ENCODE measurements around the gene RNASEL.

The RNASEL gene

GRCh38 chr1:182616130-182617013 lies 27.3 kb upstream of the RNASEL start:
- H3K4me3 Mint-ChIP-seq, result peak overlapping the region; percentile 60
- peak overlapping the region; percentile 94 for H3K27ac Mint-ChIP-seq (ENCODE audit: low read depth)
- peaks cover 9% of the 10 kb centered on the region for H3K36me3 Mint-ChIP-seq (ENCODE audit: insufficient read depth)
- ATAC-seq (replicated peaks; ENCODE audit: extremely low read depth, poor library complexity, severe bottlenecking) (peak; percentile 92), DNase-seq (ENCODE audit: low spot score in 2 of 2) (peak; percentile 79 to 92)
- H3K9me3 Mint-ChIP-seq, result peaks cover 10% of the 10 kb centered on the region
- H3K27me3 Mint-ChIP-seq, result peaks cover 67% of the 10 kb centered on the region
- peaks cover 33% of the 10 kb centered on the region for H3K4me1 Mint-ChIP-seq

GRCh38 chr1:182615468-182616129 lies 26.5 kb upstream of the RNASEL start:
- H3K27ac Mint-ChIP-seq (ENCODE audit: low read depth), result peak overlapping the region; percentile 94
- peak overlapping the region; percentile 60 for H3K4me3 Mint-ChIP-seq
- peak; percentile 38 for ATAC-seq (replicated peaks; ENCODE audit: extremely low read depth, poor library complexity, severe bottlenecking)
- H3K36me3 Mint-ChIP-seq (ENCODE audit: insufficient read depth), result peaks cover 11% of the 10 kb centered on the region
- peaks cover 3% of the 10 kb centered on the region for H3K9me3 Mint-ChIP-seq
- peaks cover 69% of the 10 kb centered on the region for H3K27me3 Mint-ChIP-seq
- H3K4me1 Mint-ChIP-seq, result peaks cover 33% of the 10 kb centered on the region
- DNase-seq (ENCODE audit: low spot score in 2 of 2), result peak in 1 of 2 donors; percentile 34

- Mint-ChIP-seq H3K27me3 (peaks cover 75% of the 10 kb centered on the region), H3K27ac (ENCODE audit: low read depth) (peak overlapping the region; percentile 94), H3K9me3 (no peaks in the 10 kb centered on the region), H3K4me1 (peaks cover 33% of the 10 kb centered on the region), H3K4me3 (peak overlapping the region; percentile 60), H3K36me3 (ENCODE audit: insufficient read depth) (peaks cover 11% of the 10 kb centered on the region)
- DNase-seq (ENCODE audit: low spot score in 2 of 2) (no peak), ATAC-seq (replicated peaks; ENCODE audit: extremely low read depth, poor library complexity, severe bottlenecking) (no peak)
Observed at GRCh38 chr1:182614796-182615454, 25.9 kb upstream of the RNASEL start.

- Mint-ChIP-seq H3K27ac (ENCODE audit: low read depth) (no peak overlapping the region), H3K36me3 (ENCODE audit: insufficient read depth) (peaks cover 11% of the 10 kb centered on the region), H3K9me3 (no peaks in the 10 kb centered on the region), H3K4me1 (peaks cover 27% of the 10 kb centered on the region), H3K27me3 (peaks cover 75% of the 10 kb centered on the region), H3K4me3 (no peak overlapping the region)
- DNase-seq (ENCODE audit: low spot score in 2 of 2) (no peak), ATAC-seq (replicated peaks; ENCODE audit: extremely low read depth, poor library complexity, severe bottlenecking) (no peak)
Observed at GRCh38 chr1:182611787-182612186, 22.7 kb upstream of the RNASEL start.

- Mint-ChIP-seq H3K9me3 (no peaks in the 10 kb centered on the region), H3K27me3 (peaks cover 75% of the 10 kb centered on the region), H3K4me3 (no peak overlapping the region), H3K36me3 (ENCODE audit: insufficient read depth) (peaks cover 9% of the 10 kb centered on the region), H3K27ac (ENCODE audit: low read depth) (no peak overlapping the region), H3K4me1 (peaks cover 22% of the 10 kb centered on the region)
- ATAC-seq (replicated peaks; ENCODE audit: extremely low read depth, poor library complexity, severe bottlenecking) (no peak), DNase-seq (ENCODE audit: low spot score in 2 of 2) (no peak)
Observed at GRCh38 chr1:182611326-182611725, 22.3 kb upstream of the RNASEL start.

- ATAC-seq (replicated peaks; ENCODE audit: extremely low read depth, poor library complexity, severe bottlenecking) (no peak), DNase-seq (ENCODE audit: low spot score in 2 of 2) (no peak)
- H3K27ac Mint-ChIP-seq (ENCODE audit: low read depth), result no peak overlapping the region
- peaks cover 3% of the 10 kb centered on the region for H3K36me3 Mint-ChIP-seq (ENCODE audit: insufficient read depth)
- H3K4me1 Mint-ChIP-seq, result peaks cover 16% of the 10 kb centered on the region
- peaks cover 75% of the 10 kb centered on the region for H3K27me3 Mint-ChIP-seq
- H3K9me3 Mint-ChIP-seq, result no peaks in the 10 kb centered on the region
- H3K4me3 Mint-ChIP-seq, result no peak overlapping the region
Observed at GRCh38 chr1:182610606-182611194, 21.6 kb upstream of the RNASEL start.

GRCh38 chr1:182608845-182609610 lies 20.0 kb upstream of the RNASEL start:
- ATAC-seq (replicated peaks; ENCODE audit: extremely low read depth, poor library complexity, severe bottlenecking) (no peak), DNase-seq (ENCODE audit: low spot score in 2 of 2) (no peak)
- Mint-ChIP-seq H3K4me1 (peaks cover 4% of the 10 kb centered on the region), H3K9me3 (no peaks in the 10 kb centered on the region), H3K4me3 (no peak overlapping the region), H3K27me3 (peaks cover 70% of the 10 kb centered on the region), H3K36me3 (ENCODE audit: insufficient read depth) (peaks cover 5% of the 10 kb centered on the region), H3K27ac (ENCODE audit: low read depth) (no peak overlapping the region)

GRCh38 chr1:182608236-182608635 lies 19.2 kb upstream of the RNASEL start:
- Mint-ChIP-seq H3K9me3 (no peaks in the 10 kb centered on the region), H3K27me3 (peaks cover 62% of the 10 kb centered on the region), H3K36me3 (ENCODE audit: insufficient read depth) (peaks cover 5% of the 10 kb centered on the region), H3K4me3 (no peak overlapping the region), H3K4me1 (no peaks in the 10 kb centered on the region), H3K27ac (ENCODE audit: low read depth) (no peak overlapping the region)
- ATAC-seq (replicated peaks; ENCODE audit: extremely low read depth, poor library complexity, severe bottlenecking) (no peak), DNase-seq (ENCODE audit: low spot score in 2 of 2) (no peak)

GRCh38 chr1:182607566-182607965 lies 18.5 kb upstream of the RNASEL start:
- no peak overlapping the region for H3K4me3 Mint-ChIP-seq

GRCh38 chr1:182604175-182605164 lies 15.4 kb upstream of the RNASEL start, which contains the start of gene RGS16:
Gene RGS16, minus strand, starts transcription at chr1:182604389. Its CDS starts 130 bp downstream, at chr1:182604259.
- peak within 1 kb of the TSS; percentile 52 for H3K27ac Mint-ChIP-seq (ENCODE audit: low read depth)
- H3K9me3 Mint-ChIP-seq, result no peaks in the 10 kb centered on the region
- H3K4me1 Mint-ChIP-seq, result no peaks in the 10 kb centered on the region
- peak within 1 kb of the TSS; percentile 71 for H3K4me3 Mint-ChIP-seq
- H3K36me3 Mint-ChIP-seq (ENCODE audit: insufficient read depth), result peaks cover 3% of the 10 kb centered on the region
- peaks cover 29% of the 10 kb centered on the region for H3K27me3 Mint-ChIP-seq
- ATAC-seq (replicated peaks; ENCODE audit: extremely low read depth, poor library complexity, severe bottlenecking) (peak; percentile 88), DNase-seq (ENCODE audit: low spot score in 2 of 2) (peak; percentile 74 to 81)

More at GRCh38 chr1:182607566-182607965, 18.5 kb upstream of the RNASEL start:
- H3K4me1 Mint-ChIP-seq, result no peaks in the 10 kb centered on the region
- H3K27me3 Mint-ChIP-seq, result peaks cover 56% of the 10 kb centered on the region
- ATAC-seq (replicated peaks; ENCODE audit: extremely low read depth, poor library complexity, severe bottlenecking), result no peak
- H3K36me3 Mint-ChIP-seq (ENCODE audit: insufficient read depth), result peaks cover 5% of the 10 kb centered on the region
- no peak overlapping the region for H3K27ac Mint-ChIP-seq (ENCODE audit: low read depth)
- H3K9me3 Mint-ChIP-seq, result no peaks in the 10 kb centered on the region
- no peak for DNase-seq (ENCODE audit: low spot score in 2 of 2)

- Mint-ChIP-seq H3K9me3 (no peaks in the 10 kb centered on the region), H3K27me3 (peaks cover 22% of the 10 kb centered on the region), H3K4me3 (peak overlapping the region; percentile 71), H3K27ac (ENCODE audit: low read depth) (peak overlapping the region; percentile 52), H3K4me1 (no peaks in the 10 kb centered on the region), H3K36me3 (ENCODE audit: insufficient read depth) (peaks cover 3% of the 10 kb centered on the region)
- DNase-seq (ENCODE audit: low spot score in 2 of 2), result no peak
- ATAC-seq (replicated peaks; ENCODE audit: extremely low read depth, poor library complexity, severe bottlenecking), result no peak
Observed at GRCh38 chr1:182603646-182604174, 14.7 kb upstream of the RNASEL start.
